NCI-H460 (cell line): Measurements from ENCODE around the gene SUMO3. TPM values are rescaled to one million over a fixed set of nuclear protein-coding genes. Genes with fewer than 3 reads are reported as not detected.

Experiments used
- DNase-seq: peaks from one replicate; pipeline ENCODE4 v3.0.0-alpha.2; 2016; ENCODE audit warnings: low read depth; ENCODE audit errors: extremely low read depth
- polyA plus RNA-seq: library from polyadenylated mRNA; depleted of rRNA; stranded (reverse); fragments of >200 nt; gene quantifications from 2 replicates; pipeline ENCODE4 v1.2.3, GENCODE V29; 2014; cell fraction: nucleus; rRNA removed
- total RNA-seq: library from RNA; depleted of rRNA; stranded (reverse); fragments of >200 nt; shearing (Covaris generic); gene quantifications from 2 replicates; pipeline ENCODE4 v1.2.3, GENCODE V29; 2014; rRNA removed

Gene SUMO3
- 50.5 and 52.1 TPM in 2 replicates for total RNA-seq
- 37.5 and 44.9 TPM in 2 replicates for polyA plus RNA-seq

GRCh38 chr21:44817914-44818639, at the start of gene SUMO3:
Gene SUMO3, minus strand, starts transcription at chr21:44818062. Its CDS starts 94 bp downstream, at chr21:44817968.
- DNase-seq, result peak; percentile 65

GRCh38 chr21:44867464-44867863, 49.6 kb upstream of the SUMO3 start:
- DNase-seq, result no peak

GRCh38 chr21:44866780-44867179, 48.9 kb upstream of the SUMO3 start:
- no peak for DNase-seq

- DNase-seq, result no peak
Measured at GRCh38 chr21:44865561-44866280, 47.9 kb upstream of the SUMO3 start.

- no peak for DNase-seq
Measured at GRCh38 chr21:44862869-44863685, 45.2 kb upstream of the SUMO3 start.

GRCh38 chr21:44858791-44859190, 40.9 kb upstream of the SUMO3 start:
- no peak for DNase-seq

GRCh38 chr21:44858291-44858690, 40.4 kb upstream of the SUMO3 start:
- DNase-seq, result no peak

GRCh38 chr21:44857127-44857892, 39.4 kb upstream of the SUMO3 start:
- no peak for DNase-seq

- DNase-seq, result no peak
Measured at GRCh38 chr21:44856131-44856530, 38.3 kb upstream of the SUMO3 start.

- no peak for DNase-seq
Measured at GRCh38 chr21:44855572-44855971, 37.7 kb upstream of the SUMO3 start.

GRCh38 chr21:44854664-44855446, 37.0 kb upstream of the SUMO3 start:
- no peak for DNase-seq

GRCh38 chr21:44854391-44854663, 36.5 kb upstream of the SUMO3 start:
- DNase-seq, result no peak

- DNase-seq, result no peak
Measured at GRCh38 chr21:44853601-44854390, 35.9 kb upstream of the SUMO3 start.

- no peak for DNase-seq
Measured at GRCh38 chr21:44850905-44851657, 33.2 kb upstream of the SUMO3 start.

- no peak for DNase-seq
Measured at GRCh38 chr21:44850208-44850800, 32.4 kb upstream of the SUMO3 start.

GRCh38 chr21:44849616-44850130, 31.8 kb upstream of the SUMO3 start:
- no peak for DNase-seq

- DNase-seq, result no peak
Measured at GRCh38 chr21:44848821-44849521, 31.1 kb upstream of the SUMO3 start.
